Measurements from ENCODE around the gene LPGAT1.

GRCh38 chr1:211811848-211812247 lies 18.7 kb downstream of the LPGAT1 start:
- TF ChIP-seq CTCF (conservative IDR thresholded peaks at IDR 0.05) (no peak), ZFX (IDR thresholded peaks at IDR 0.05) (no peak)
